Common myeloid progenitor, CD34-positive (primary cell): ENCODE data around the gene SSTR5.

ENCODE experiments used
- CTCF ChIA-PET: fragments of 350-600 bp; sonication (Branson Sonifier 250); formaldehyde crosslinking; loops from one replicate; lab custom pipeline; 2021; ENCODE audit warnings: antibody characterized with exemption; lab: Charles Lee
- POLR2A ChIA-PET: fragments of 350-600 bp; sonication (Branson Sonifier 250); formaldehyde crosslinking; loops from one replicate; lab custom pipeline; 2021; ENCODE audit warnings: antibody characterized with exemption; lab: Charles Lee
- DNase-seq, 3 donors: peaks; one replicate each; pipeline versions ENCODE4 v3.0.0 to v3.0.0-alpha.2; 2013
- H3K27ac ChIP-seq, 2 experiments: 1 replicate in 1 of 2; 2 replicates in 1 of 2; pipeline ENCODE4 v1.7.0; 2013; ENCODE audit warnings: inconsistent platforms in 2 of 2, low read length in 2 of 2, mild to moderate bottlenecking in 2 of 2, low read depth in 1 of 2, moderate library complexity in 1 of 2; ENCODE audit not compliant: severe bottlenecking in 2 of 2, insufficient read depth in 1 of 2, poor library complexity in 1 of 2
- H3K27me3 ChIP-seq, 5 experiments: replicated peaks in 2 of 5; 1 replicate in 3 of 5; 2 replicates in 2 of 5; pipeline versions ENCODE4 v1.6.1 to v1.7.0; 2013; ENCODE audit warnings: low read length in 4 of 5, mild to moderate bottlenecking in 2 of 5, moderate library complexity in 2 of 5, inconsistent platforms in 1 of 5; ENCODE audit not compliant: insufficient read depth in 5 of 5, control insufficient read depth in 4 of 5
- H3K36me3 ChIP-seq, 4 experiments: 1 replicate in 2 of 4; 2 replicates in 2 of 4; pipeline versions ENCODE4 v1.6.1 to v1.7.0; 2013; ENCODE audit warnings: low read length in 3 of 4, control low read depth in 1 of 4, mild to moderate bottlenecking in 1 of 4; ENCODE audit not compliant: control insufficient read depth in 4 of 4, insufficient read depth in 4 of 4
- H3K4me1 ChIP-seq, 4 experiments: 1 replicate in 3 of 4; 2 replicates in 1 of 4; pipeline versions ENCODE4 v1.6.1 to v1.7.1; 2013; ENCODE audit warnings: low read length in 3 of 4, mild to moderate bottlenecking in 3 of 4, control low read depth in 1 of 4, inconsistent platforms in 1 of 4, moderate library complexity in 1 of 4; ENCODE audit not compliant: control insufficient read depth in 4 of 4, insufficient read depth in 4 of 4; ENCODE audit errors: control extremely low read depth in 1 of 4
- H3K4me3 ChIP-seq, 7 experiments: 1 replicate in 4 of 7; 2 replicates in 3 of 7; pipeline versions ENCODE4 v1.5.1 to v1.7.0; 2013; ENCODE audit warnings: mild to moderate bottlenecking in 7 of 7, low read length in 6 of 7, moderate library complexity in 6 of 7, inconsistent platforms in 2 of 7, low read depth in 2 of 7, control low read depth in 1 of 7; ENCODE audit not compliant: insufficient read depth in 4 of 7, control insufficient read depth in 1 of 7; ENCODE audit errors: extremely low read depth in 1 of 7
- H3K9me3 ChIP-seq, 5 experiments: 1 replicate in 4 of 5; 2 replicates in 1 of 5; pipeline versions ENCODE4 v1.6.1 to v1.7.1; 2013; ENCODE audit warnings: low read length in 4 of 5, mild to moderate bottlenecking in 2 of 5, inconsistent platforms in 1 of 5, low read depth in 1 of 5, moderate library complexity in 1 of 5; ENCODE audit not compliant: control insufficient read depth in 4 of 5, insufficient read depth in 2 of 5; ENCODE audit errors: control extremely low read depth in 1 of 5
- WGBS: methylation state at CpG from one replicate; pipeline ENCODE4 v1.1.5; 2013; ENCODE audit not compliant: insufficient coverage; 5-methylcytosine and 5-hydroxymethylcytosine counted together

Gene SSTR5

GRCh38 chr16:1120577-1120941 is 48.0 kb downstream of the SSTR5 start:
- Histone ChIP-seq H3K4me1 (no peaks in the 10 kb centered on the region), H3K9me3 (no peaks in the 10 kb centered on the region), H3K27ac (no peak overlapping the region), H3K27me3 (peaks cover 0 to 38% (median 2%) of the 10 kb centered on the region in 5 experiments), H3K36me3 (no peaks in the 10 kb centered on the region), H3K4me3 (no peak overlapping the region)
- CTCF ChIA-PET = no interaction called here
- 83% methylated on average over 21 of the region's 22 CpGs for WGBS
- POLR2A ChIA-PET = no interaction called here
- DNase-seq = no peak

GRCh38 chr16:1121009-1121408 is 48.5 kb downstream of the SSTR5 start:
- Histone ChIP-seq H3K27ac (no peak overlapping the region), H3K9me3 (no peaks in the 10 kb centered on the region), H3K27me3 (peaks cover 0 to 42% (median 2%) of the 10 kb centered on the region in 5 experiments), H3K4me1 (no peaks in the 10 kb centered on the region), H3K4me3 (no peak overlapping the region), H3K36me3 (no peaks in the 10 kb centered on the region)
- ChIA-PET POLR2A (no interaction called here), CTCF (no interaction called here)
- 87% methylated on average over 20 of the region's 23 CpGs for WGBS
- DNase-seq = no peak

GRCh38 chr16:1121601-1122397 is 49.3 kb downstream of the SSTR5 start:
- POLR2A ChIA-PET = no interaction called here
- H3K27me3 ChIP-seq = peaks cover 0 to 44% (median 2%) of the 10 kb centered on the region in 5 experiments

GRCh38 chr16:1122398-1122765 is 49.8 kb downstream of the SSTR5 start:
- WGBS = 96% methylated on average over 6 of the region's 14 CpGs
- ChIA-PET POLR2A (no interaction called here), CTCF (no interaction called here)
- Histone ChIP-seq H3K9me3 (no peaks in the 10 kb centered on the region), H3K4me3 (no peak overlapping the region), H3K36me3 (no peaks in the 10 kb centered on the region), H3K27ac (no peak overlapping the region), H3K4me1 (no peaks in the 10 kb centered on the region), H3K27me3 (peaks cover 0 to 50% (median 2%) of the 10 kb centered on the region in 5 experiments)
- no peak for DNase-seq

More at GRCh38 chr16:1121601-1122397, 49.3 kb downstream of the SSTR5 start:
- Histone ChIP-seq H3K4me3 (no peak overlapping the region), H3K9me3 (no peaks in the 10 kb centered on the region), H3K27ac (no peak overlapping the region), H3K36me3 (no peaks in the 10 kb centered on the region), H3K4me1 (no peaks in the 10 kb centered on the region)
- DNase-seq = no peak
- WGBS = 85% methylated on average over 29 of the region's 30 CpGs
- CTCF ChIA-PET = no interaction called here

GRCh38 chr16:1123525-1124230 is 51.1 kb downstream of the SSTR5 start:
- DNase-seq = no peak
- Histone ChIP-seq H3K9me3 (no peaks in the 10 kb centered on the region), H3K4me3 (no peak overlapping the region), H3K36me3 (no peaks in the 10 kb centered on the region), H3K27ac (no peak overlapping the region), H3K27me3 (peaks cover 0 to 51% (median 2%) of the 10 kb centered on the region in 5 experiments), H3K4me1 (no peaks in the 10 kb centered on the region)
- ChIA-PET POLR2A (no interaction called here), CTCF (no interaction called here)
- WGBS = 76% methylated on average over 18 of the region's 21 CpGs

GRCh38 chr16:1124291-1124690 is 51.7 kb downstream of the SSTR5 start:
- Histone ChIP-seq H3K27me3 (peaks cover 0 to 45% (median 2%) of the 10 kb centered on the region in 5 experiments), H3K36me3 (no peaks in the 10 kb centered on the region), H3K9me3 (no peaks in the 10 kb centered on the region), H3K4me1 (no peaks in the 10 kb centered on the region), H3K4me3 (no peak overlapping the region), H3K27ac (no peak overlapping the region)
- ChIA-PET POLR2A (no interaction called here), CTCF (no interaction called here)
- DNase-seq = no peak
- WGBS = 88% methylated on average over 18 of the region's 18 CpGs

GRCh38 chr16:1124795-1125194 is 52.2 kb downstream of the SSTR5 start:
- Histone ChIP-seq H3K27me3 (peaks cover 0 to 40% (median 2%) of the 10 kb centered on the region in 5 experiments), H3K4me3 (no peak overlapping the region), H3K4me1 (no peaks in the 10 kb centered on the region), H3K9me3 (no peaks in the 10 kb centered on the region), H3K36me3 (no peaks in the 10 kb centered on the region), H3K27ac (no peak overlapping the region)
- CTCF ChIA-PET = no interaction called here
- WGBS = 89% methylated on average over 8 of the region's 11 CpGs
- DNase-seq = no peak
- POLR2A ChIA-PET = no interaction called here
